Measurements from ENCODE around the gene MAGI2.

The MAGI2 gene

GRCh38 chr7:78959477-78959876 is 494.0 kb downstream of the MAGI2 start:
- no peak for TF ChIP-seq CTCF (IDR thresholded peaks at IDR 0.05; ENCODE audit: borderline replicate concordance, control extremely low read depth, extremely low read depth, insufficient read depth, missing control alignments)
- in situ Hi-C loops (cut with MboI; ENCODE audit: low sequenced_read_pairs, unreplicated experiment), result no loop called here
- DNase-seq (ENCODE audit: low spot score), result no peak

- no peak for DNase-seq (ENCODE audit: low spot score)
- no peak for TF ChIP-seq CTCF (IDR thresholded peaks at IDR 0.05; ENCODE audit: borderline replicate concordance, control extremely low read depth, extremely low read depth, insufficient read depth, missing control alignments)
- in situ Hi-C loops (cut with MboI; ENCODE audit: low sequenced_read_pairs, unreplicated experiment), result no loop called here
Observed at GRCh38 chr7:78955329-78955728, 498.1 kb downstream of the MAGI2 start.

- in situ Hi-C loops (cut with MboI; ENCODE audit: low sequenced_read_pairs, unreplicated experiment), result no loop called here
- no peak for DNase-seq (ENCODE audit: low spot score)
Observed at GRCh38 chr7:78953726-78954363, 499.6 kb downstream of the MAGI2 start.

GRCh38 chr7:78953090-78953489 is 500.4 kb downstream of the MAGI2 start:
- in situ Hi-C loops (cut with MboI; ENCODE audit: low sequenced_read_pairs, unreplicated experiment), result no loop called here
- TF ChIP-seq CTCF (IDR thresholded peaks at IDR 0.05; ENCODE audit: borderline replicate concordance, control extremely low read depth, extremely low read depth, insufficient read depth, missing control alignments), result no peak
- no peak for DNase-seq (ENCODE audit: low spot score)

More at GRCh38 chr7:78953726-78954363, 499.6 kb downstream of the MAGI2 start:
- TF ChIP-seq CTCF (IDR thresholded peaks at IDR 0.05; ENCODE audit: borderline replicate concordance, control extremely low read depth, extremely low read depth, insufficient read depth, missing control alignments), result no peak

GRCh38 chr7:78939669-78940068 is 513.8 kb downstream of the MAGI2 start:
- TF ChIP-seq CTCF (IDR thresholded peaks at IDR 0.05; ENCODE audit: borderline replicate concordance, control extremely low read depth, extremely low read depth, insufficient read depth, missing control alignments), result no peak
- no peak for DNase-seq (ENCODE audit: low spot score)
- in situ Hi-C loops (cut with MboI; ENCODE audit: low sequenced_read_pairs, unreplicated experiment), result no loop called here

- TF ChIP-seq CTCF (IDR thresholded peaks at IDR 0.05; ENCODE audit: borderline replicate concordance, control extremely low read depth, extremely low read depth, insufficient read depth, missing control alignments), result no peak
- in situ Hi-C loops (cut with MboI; ENCODE audit: low sequenced_read_pairs, unreplicated experiment), result no loop called here
- no peak for DNase-seq (ENCODE audit: low spot score)
Observed at GRCh38 chr7:78924581-78924980, 528.9 kb downstream of the MAGI2 start.

Measured in GM13976 (cell line).